GM21529 (cell line): Measurements from ENCODE around the gene PKHD1.
"Not testable (repeated sequence)": the region's sequence is repeated elsewhere in the genome, so short reads cannot be mapped to it uniquely, and the experiment has no call there.

Experiments used
- ATAC-seq: cut with Tn5 transposase; IDR thresholded peaks from one replicate; pipeline ENCODE4 v1.9.1; 2021; ENCODE audit not compliant: unreplicated experiment

The PKHD1 gene

GRCh38 chr6:51995214-51995755 lies 92.1 kb downstream of the PKHD1 start:
- no peak for ATAC-seq

- ATAC-seq = no peak
Observed at GRCh38 chr6:51992876-51993275, 94.5 kb downstream of the PKHD1 start.

GRCh38 chr6:51989789-51990188 lies 97.6 kb downstream of the PKHD1 start:
- no peak for ATAC-seq

- no peak for ATAC-seq
Observed at GRCh38 chr6:51986864-51987263, 100.5 kb downstream of the PKHD1 start.

- no peak for ATAC-seq
Observed at GRCh38 chr6:51983564-51983963, 103.8 kb downstream of the PKHD1 start.

DNA sequence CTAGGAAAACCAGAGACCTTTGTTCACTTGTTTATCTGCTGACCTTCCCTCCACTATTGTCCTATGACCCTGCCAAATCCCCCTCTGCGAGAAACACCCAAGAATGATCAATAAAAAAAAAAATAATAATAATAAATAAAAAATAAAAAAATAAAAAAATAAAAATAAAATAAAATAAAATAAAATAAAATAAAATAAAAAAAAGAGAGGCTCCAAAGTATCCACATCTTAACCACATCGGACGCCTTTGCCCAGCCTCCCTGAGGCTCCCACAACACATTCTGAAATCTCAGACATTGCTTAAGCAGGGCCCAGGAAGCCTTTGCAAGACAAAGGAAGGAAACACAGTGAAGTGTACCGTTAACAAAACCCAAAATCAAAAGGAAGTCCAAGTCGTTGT lies 104.7 kb downstream of the PKHD1 start:
- ATAC-seq = not testable (repeated sequence)

DNA sequence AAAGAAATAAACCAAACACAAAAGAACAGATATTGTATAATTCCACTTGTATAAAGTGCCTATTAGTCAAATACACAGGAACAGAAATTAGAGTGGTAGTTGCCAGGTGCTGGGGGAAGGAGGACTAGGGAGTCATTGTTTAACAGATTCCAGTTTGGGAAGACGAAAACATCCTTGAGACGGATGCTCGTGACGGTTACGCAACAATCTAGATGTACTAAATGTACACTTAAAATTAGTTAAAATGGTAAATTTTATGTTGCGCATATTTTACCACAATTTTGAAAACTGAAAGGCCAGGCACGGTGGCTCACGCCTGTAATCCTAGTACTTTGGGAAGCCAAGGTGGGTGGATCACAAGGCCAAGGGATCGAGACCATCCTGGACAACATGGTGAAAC lies 111.0 kb downstream of the PKHD1 start:
- ATAC-seq = no peak

DNA sequence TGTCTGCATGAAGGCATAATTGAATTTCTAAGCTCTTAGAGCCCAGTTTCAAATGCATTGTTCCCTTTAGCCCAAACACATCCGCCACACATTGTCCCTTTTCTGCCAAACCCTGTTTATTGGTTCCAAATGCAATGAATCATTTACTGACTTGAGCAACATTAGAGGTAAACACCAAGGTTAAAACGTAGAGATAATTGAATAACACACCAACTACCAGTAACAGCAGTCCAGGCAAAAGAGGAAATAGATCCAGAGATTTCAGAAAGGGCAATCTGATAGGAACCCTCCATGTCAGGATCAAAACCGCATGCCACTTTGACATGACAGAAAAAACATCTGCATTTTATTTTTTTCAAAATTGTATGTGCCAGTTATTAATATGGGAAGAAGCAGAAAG lies 114.8 kb downstream of the PKHD1 start:
- ATAC-seq = no peak

- no peak for ATAC-seq
Observed at GRCh38 chr6:51968265-51968664, 119.1 kb downstream of the PKHD1 start.

GRCh38 chr6:51965222-51965801 lies 122.1 kb downstream of the PKHD1 start:
- no peak for ATAC-seq

- no peak for ATAC-seq
Observed at GRCh38 chr6:51963980-51964379, 123.4 kb downstream of the PKHD1 start.

DNA sequence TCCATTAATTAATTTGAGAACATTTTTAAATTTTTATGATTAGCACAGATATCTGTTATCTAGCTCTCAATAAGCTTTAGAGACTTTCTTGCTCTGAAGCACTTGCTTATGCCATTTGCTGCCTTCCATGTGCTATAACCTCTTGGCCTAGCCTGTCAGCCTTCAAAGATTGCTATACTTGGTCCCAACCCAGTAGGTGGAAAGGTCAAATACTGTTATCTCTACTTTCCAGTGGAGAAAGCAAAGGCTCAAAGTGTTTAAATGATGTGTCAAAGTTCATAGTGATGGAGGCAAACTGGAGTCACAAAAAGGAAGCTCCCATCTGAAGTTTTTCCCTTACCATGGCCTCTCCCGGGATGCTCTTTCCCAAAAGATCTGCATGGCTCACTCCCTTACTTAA lies 125.1 kb downstream of the PKHD1 start:
- no peak for ATAC-seq

- ATAC-seq = no peak
Observed at GRCh38 chr6:51960419-51960818, 127.0 kb downstream of the PKHD1 start.

GRCh38 chr6:51959744-51960383 lies 127.5 kb downstream of the PKHD1 start:
- peak; percentile 92 for ATAC-seq

- no peak for ATAC-seq
Observed at GRCh38 chr6:51954681-51955080, 132.7 kb downstream of the PKHD1 start.

GRCh38 chr6:51953246-51953645 lies 134.2 kb downstream of the PKHD1 start:
- no peak for ATAC-seq

DNA sequence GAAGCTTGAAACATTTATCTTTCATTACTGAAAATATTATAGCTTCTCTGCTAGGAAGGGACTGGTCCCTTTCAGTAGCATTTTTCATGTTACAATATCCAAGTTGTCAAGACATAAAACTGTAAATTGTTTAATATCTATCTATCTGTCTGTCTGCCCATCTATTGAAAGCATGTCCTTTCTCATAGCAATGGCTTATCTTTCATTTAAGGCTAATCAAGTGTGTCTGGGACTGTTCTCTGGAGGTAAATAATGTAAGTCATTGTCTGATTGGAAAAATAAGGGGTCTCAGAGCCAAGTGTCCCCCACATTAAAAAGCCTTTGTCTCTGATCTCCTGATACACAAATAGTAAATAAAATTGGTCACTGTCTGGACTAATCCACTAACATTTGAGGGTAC lies 135.5 kb downstream of the PKHD1 start:
- no peak for ATAC-seq

- ATAC-seq = no peak
Observed at GRCh38 chr6:51949526-51949925, 137.9 kb downstream of the PKHD1 start.

- not testable (repeated sequence) for ATAC-seq
Observed at GRCh38 chr6:51939695-51940094, 147.7 kb downstream of the PKHD1 start.

- no peak for ATAC-seq
Observed at GRCh38 chr6:51936531-51937290, 150.7 kb downstream of the PKHD1 start.

- ATAC-seq = peak; percentile 61
Observed at GRCh38 chr6:51934098-51934497, 153.3 kb downstream of the PKHD1 start.

- ATAC-seq = no peak
Observed at GRCh38 chr6:51932956-51933355, 154.5 kb downstream of the PKHD1 start.
